HG02642 (cell line): ENCODE results near the gene RAB36.

ENCODE experiments used
- ATAC-seq: cut with Tn5 transposase; IDR thresholded peaks from one replicate; pipeline ENCODE4 v1.9.1; 2021; ENCODE audit warnings: mild to moderate bottlenecking; ENCODE audit not compliant: unreplicated experiment, poor library complexity

RAB36 gene

GRCh38 chr22:23120415-23120899, 24.8 kb upstream of the RAB36 start:
- ATAC-seq, result no peak

DNA sequence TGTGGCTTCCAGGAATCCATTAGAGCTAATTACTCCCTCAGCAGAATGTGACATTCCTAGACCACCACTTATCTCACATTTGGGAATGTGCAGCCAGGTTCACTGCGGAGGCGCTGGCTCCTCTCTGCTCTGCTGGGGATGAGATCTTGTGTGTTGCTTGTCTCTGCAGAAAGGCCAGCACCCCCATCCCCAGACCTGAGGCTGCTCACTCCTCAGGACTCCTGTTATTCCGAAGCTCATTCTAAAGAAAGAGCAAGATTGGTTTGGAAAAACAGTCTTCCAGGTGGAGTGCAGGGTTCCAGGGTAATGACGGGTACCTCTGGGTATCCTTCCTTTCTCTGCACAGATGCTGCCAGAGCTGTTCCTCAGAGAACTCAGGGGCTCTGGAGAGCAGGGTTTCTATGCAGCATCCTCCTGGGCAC, 24.3 kb upstream of the RAB36 start:
- no peak for ATAC-seq

GRCh38 chr22:23121424-23121823, 23.9 kb upstream of the RAB36 start:
- no peak for ATAC-seq

DNA sequence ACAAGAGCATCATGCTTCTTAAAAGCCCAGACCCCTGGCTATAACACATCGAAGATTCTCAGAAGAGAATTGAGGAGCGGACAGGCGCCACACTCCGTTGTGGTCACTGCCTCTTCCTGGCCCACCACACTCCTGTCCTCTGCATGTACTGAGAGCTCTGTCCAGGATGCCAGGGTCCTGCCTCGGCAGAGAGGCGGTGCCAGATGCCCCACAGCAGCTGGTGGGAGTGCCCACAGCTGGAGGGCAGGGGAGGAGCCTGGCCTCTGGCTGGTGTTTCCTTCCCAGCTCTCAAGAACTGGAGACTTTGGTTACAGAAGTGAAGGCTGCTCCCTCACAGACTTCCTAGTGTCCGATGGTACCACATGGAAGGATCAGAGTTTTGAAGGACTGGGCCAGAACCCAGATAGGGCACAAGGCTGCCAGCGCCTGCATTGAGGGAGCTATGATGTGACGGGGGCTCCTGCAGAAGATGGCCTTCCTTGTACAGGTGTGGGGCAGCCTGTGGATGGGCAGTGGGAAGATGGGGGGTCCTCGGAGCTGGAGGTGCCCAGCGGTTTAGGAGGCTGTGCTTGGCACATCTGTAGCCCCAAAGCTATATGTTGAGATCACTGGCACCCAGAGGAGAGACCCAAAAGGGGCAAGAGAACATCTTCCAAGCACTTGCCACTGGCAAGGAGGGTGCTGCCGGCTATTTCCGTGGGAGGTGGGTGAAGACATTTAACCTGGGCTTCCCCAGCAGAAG, 22.9 kb upstream of the RAB36 start:
- ATAC-seq, result no peak

DNA sequence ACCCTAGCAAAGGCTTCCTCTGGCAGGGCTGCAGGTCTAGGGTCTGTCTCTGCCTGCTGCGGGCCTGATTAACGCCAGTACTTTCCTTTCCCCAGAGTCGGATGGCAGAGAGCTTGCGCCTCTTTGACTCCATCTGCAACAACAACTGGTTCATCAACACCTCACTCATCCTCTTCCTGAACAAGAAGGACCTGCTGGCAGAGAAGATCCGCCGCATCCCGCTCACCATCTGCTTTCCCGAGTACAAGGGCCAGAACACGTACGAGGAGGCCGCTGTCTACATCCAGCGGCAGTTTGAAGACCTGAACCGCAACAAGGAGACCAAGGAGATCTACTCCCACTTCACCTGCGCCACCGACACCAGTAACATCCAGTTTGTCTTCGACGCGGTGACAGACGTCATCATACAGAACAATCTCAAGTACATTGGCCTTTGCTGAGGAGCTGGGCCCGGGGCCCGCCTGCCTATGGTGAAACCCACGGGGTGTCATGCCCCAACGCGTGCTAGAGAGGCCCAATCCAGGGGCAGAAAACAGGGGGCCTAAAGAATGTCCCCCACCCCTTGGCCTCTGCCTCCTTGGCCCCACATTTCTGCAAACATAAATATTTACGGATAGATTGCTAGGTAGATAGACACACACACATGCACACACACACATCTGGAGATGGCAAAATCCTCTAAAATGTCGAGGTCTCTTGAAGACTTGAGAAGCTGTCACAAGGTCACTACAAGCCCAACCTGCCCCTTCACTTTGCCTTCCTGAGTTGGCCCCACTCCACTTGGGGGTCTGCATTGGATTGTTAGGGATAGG, 22.1 kb upstream of the RAB36 start:
- no peak for ATAC-seq

DNA sequence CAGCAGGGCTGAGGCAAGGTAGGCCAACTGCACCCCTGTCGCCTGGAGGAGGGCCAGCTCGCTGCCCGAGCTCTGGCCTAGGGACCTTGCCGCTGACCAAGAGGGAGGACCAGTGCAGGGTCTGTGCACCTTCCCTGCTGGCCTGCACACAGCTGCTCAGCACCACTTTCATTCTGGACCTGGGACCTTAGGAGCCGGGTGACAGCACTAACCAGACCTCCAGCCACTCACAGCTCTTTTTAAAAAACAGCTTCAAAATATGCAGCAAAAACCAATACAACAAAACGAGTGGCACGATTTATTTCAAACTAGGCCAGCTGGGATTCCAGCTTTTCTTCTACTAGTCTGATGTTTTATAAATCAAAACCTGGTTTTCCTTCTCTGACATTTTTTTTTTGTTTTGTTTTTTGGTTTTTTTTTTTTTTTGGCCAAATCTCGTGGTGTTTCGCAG, 21.4 kb upstream of the RAB36 start:
- no peak for ATAC-seq

- ATAC-seq, result no peak
Measured at GRCh38 chr22:23124611-23125511, 20.4 kb upstream of the RAB36 start.

DNA sequence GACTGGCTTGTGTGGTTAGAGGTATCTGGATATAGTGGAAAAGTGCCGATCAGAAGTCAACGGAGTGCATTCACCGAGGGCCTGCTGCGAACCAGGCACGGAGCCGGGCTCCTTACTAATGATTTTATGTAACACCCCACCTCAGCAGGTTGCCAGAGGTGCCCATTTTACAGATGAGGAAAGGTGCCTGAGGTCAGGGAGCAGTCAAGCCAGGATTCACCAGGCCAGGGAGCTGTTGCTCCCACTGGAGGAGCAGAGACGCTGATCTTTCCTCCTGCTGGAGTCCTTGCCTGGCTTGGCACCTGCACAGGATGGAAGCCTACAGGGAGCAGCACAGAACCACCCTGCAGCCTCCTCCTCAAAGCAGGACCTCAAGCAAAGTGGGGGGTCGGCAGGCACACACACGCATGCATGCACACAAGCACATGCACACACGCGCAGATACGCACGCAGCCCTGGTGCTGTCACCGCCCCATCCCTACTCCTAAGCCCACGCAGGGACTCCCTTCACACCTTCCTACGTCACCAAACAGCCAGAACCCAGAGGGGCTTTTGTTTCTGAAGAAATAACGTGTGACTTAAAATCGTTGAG, 19.7 kb upstream of the RAB36 start:
- ATAC-seq, result no peak

DNA sequence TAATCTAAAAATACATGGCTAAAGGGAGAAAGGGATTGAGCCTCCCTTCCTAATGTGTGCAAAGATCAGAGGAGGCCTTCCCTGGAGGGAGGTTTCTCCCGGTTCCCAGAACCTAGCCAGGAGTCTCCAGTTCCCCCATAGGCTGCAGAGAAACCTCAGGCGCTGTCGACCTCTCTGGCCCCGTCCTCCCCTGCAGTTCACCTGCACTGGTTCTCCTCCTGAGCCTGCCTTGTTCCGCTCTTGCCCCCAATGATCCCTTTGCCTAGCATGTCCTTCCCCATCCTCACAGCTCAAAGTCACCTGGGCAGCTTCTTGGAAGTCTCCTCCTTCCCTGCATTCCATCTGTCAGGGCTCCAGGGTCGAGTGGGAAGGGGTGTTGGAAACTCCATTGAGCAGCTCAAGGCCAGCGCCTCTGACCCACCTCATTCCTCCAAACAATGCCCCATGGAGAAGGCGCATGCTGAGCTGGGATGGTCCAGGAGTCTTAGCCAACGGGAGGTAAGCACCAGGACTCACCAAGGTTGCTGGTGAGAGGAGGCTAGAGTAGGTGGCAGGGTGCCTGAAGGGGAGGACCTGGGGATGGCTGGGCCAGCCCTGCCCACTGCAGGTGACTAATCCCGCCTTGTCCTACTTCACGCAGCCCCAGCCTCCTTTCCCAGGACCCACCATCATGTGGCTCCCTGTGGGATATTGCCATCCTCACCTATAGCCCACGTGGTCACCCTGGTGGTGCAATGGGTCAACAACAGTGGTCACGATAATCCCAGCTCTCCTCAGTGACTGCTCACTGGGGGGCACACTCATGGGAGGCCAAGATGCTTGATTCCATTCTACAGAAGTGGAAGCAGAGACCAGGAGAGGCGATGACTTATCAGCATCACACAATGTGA, 18.9 kb upstream of the RAB36 start:
- no peak for ATAC-seq

GRCh38 chr22:23127055-23127756, 18.1 kb upstream of the RAB36 start:
- ATAC-seq, result no peak

DNA sequence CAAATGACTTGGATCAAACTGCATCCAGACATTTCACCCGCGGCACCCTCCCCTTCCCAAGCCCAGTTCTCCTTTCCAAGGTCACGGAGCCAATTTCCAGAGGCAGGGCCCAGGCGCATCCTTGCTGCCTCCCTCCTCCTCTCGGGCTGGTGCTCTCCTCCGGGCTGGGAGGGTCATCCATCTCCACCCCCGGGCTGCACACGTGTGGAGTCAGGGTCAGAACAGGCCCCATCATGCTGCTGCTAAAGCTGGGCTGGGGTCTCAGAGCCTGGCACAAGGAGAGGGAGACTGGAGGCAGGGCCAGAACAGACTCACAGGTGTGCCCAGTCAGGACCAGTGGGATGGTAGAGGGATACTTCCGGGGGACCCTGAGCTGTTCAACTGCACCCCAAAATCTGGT, 17.5 kb upstream of the RAB36 start:
- no peak for ATAC-seq

GRCh38 chr22:23128269-23129108, 16.8 kb upstream of the RAB36 start:
- no peak for ATAC-seq

GRCh38 chr22:23129149-23129548, 16.1 kb upstream of the RAB36 start:
- no peak for ATAC-seq

DNA sequence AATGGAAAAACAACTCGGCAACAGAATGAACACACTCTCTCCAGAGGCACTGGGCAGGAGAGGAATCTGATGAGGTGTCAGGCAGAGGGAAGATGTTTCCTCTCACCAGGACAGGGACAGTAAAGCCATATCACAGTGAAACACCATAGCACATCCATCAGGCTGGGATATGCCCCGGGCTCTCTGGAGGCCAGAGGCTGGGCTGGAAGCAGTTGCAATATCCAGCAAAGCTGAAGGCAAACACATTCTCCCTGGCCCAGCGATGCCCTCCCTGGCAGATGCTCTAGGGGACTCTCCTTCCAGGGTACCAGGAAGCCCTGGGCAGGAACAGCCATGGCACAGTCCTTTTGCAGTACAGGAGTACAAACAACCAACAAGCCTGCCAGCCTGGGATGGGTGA, 14.6 kb upstream of the RAB36 start:
- no peak for ATAC-seq

GRCh38 chr22:23131931-23132330, 13.3 kb upstream of the RAB36 start:
- ATAC-seq, result no peak

GRCh38 chr22:23132376-23133091, 12.7 kb upstream of the RAB36 start:
- no peak for ATAC-seq

GRCh38 chr22:23133922-23134321, 11.4 kb upstream of the RAB36 start:
- ATAC-seq, result no peak
